Upper lobe of right lung (tissue), 1 donor: ENCODE data around the gene PHOX2A. TPM values are rescaled to one million over a fixed set of nuclear protein-coding genes. Genes with fewer than 3 reads are reported as not detected.

ENCODE experiments used
- ATAC-seq: fragments of 200-7000 bp; cut with Tn5 transposase; one replicate; pipeline ENCODE4 v1.9.1; 2020; ENCODE audit warnings: mild to moderate bottlenecking, moderate library complexity
- DNase-seq: peaks from one replicate; pipeline ENCODE4 v3.0.0-alpha.2; 2020
- H3K27ac ChIP-seq: fragments of 200-600 bp; one replicate; pipeline ENCODE4 v1.8.0; 2022
- H3K27me3 ChIP-seq: fragments of 200-600 bp; one replicate; pipeline ENCODE4 v1.8.0; 2022; ENCODE audit warnings: mild to moderate bottlenecking
- H3K36me3 ChIP-seq: fragments of 200-600 bp; one replicate; pipeline ENCODE4 v1.8.0; 2022
- H3K4me1 ChIP-seq: fragments of 200-600 bp; one replicate; pipeline ENCODE4 v1.8.0; 2022
- H3K4me3 ChIP-seq: fragments of 200-600 bp; one replicate; pipeline ENCODE4 v1.8.0; 2022; ENCODE audit warnings: mild to moderate bottlenecking
- H3K9me3 ChIP-seq: fragments of 200-600 bp; one replicate; pipeline ENCODE4 v1.8.0; 2022
- CTCF ChIP-seq: fragments of 200-600 bp; IDR thresholded peaks from one replicate; pipeline ENCODE4 v1.8.0; 2022; ENCODE audit warnings: antibody characterized with exemption
- intact Hi-C: fragments of 100-400 bp; cut with DNase I; formaldehyde crosslinking; loops from one replicate; pipeline ENCODE4 v1.11.0; 2022
- total RNA-seq: library from RNA; stranded (reverse); fragmentation: NEBNext Ultra II Directional; extraction: Animal tissue kit (Norgen Biotek cat#: 25700); gene quantifications from one replicate; pipeline ENCODE4 v1.2.1, GENCODE V29; 2021
- donor health status: DM: no; HTN: yes; CAD: no; lungs with severe emphysema.

Gene PHOX2A
- total RNA-seq, 1 donor from 2014 or later = not detected

GRCh38 chr11:72228844-72229231, 15.1 kb downstream of the PHOX2A start:
- Histone ChIP-seq H3K4me1 (peaks cover 13% of the 10 kb centered on the region), H3K36me3 (peaks cover 59% of the 10 kb centered on the region), H3K9me3 (no peaks in the 10 kb centered on the region), H3K27ac (no peak overlapping the region), H3K27me3 (no peaks in the 10 kb centered on the region), H3K4me3 (no peak overlapping the region)
- intact Hi-C loops = no loop called here
- no peak for ATAC-seq
- no peak for TF ChIP-seq CTCF
- DNase-seq = peak; percentile 45

- ATAC-seq = no peak
- intact Hi-C loops = no loop called here
- H3K36me3 ChIP-seq = peaks cover 54% of the 10 kb centered on the region
- no peaks in the 10 kb centered on the region for H3K27me3 ChIP-seq
- no peak for TF ChIP-seq CTCF
- peaks cover 13% of the 10 kb centered on the region for H3K4me1 ChIP-seq
- peak; percentile 57 for DNase-seq
- no peak overlapping the region for H3K27ac ChIP-seq
- no peaks in the 10 kb centered on the region for H3K9me3 ChIP-seq
- no peak overlapping the region for H3K4me3 ChIP-seq
These were observed 15.6 kb downstream of the PHOX2A start for GRCh38 chr11:72228229-72228843.

DNA sequence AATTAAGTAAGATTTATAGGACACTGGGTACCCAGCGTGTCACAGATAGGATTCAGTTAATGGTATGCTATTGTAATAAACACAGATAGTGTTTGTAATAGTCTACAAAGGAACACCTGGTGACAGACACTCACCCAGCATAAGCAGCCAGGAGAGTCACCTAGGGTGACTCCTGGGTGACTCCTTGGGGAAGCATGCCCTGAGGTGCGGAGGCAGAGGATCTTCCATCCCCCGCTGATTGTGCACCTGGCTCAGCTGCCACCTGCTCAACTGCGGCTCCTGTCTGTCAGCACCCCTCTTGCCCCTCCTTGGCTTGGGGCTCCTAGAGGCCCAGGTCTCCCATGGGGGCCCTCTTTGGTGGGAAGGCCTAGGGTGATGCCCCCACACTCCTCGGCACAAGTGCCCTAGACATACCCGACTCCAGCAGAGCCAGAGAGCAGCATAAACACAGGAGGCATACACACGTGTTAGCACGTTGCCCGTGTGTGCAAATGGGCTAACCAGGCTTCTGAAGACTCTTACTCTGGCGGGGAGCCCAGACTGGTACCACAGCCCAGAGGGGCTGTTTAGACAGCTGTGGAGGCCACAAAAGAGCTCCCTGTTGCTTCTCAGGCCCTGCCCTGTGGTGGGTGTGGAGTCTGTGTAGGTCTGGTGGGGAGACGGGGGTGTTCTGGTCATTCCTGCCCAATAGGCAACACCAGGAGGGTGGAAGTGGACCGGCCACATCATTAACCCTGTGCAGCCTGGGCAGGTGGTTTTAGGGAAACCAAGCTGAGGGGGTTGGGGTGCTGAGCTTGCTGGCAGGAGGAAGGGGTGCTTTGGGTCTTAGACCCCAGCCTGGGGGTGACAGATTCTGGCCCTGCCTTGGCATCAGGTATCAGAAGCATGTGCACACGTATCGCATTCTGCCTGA, 16.4 kb downstream of the PHOX2A start:
- Histone ChIP-seq H3K9me3 (no peaks in the 10 kb centered on the region), H3K4me3 (no peak overlapping the region)
- intact Hi-C loops = no loop called here

GRCh38 chr11:72226701-72227100, 17.3 kb downstream of the PHOX2A start:
- no peak overlapping the region for H3K27ac ChIP-seq
- no peak overlapping the region for H3K4me3 ChIP-seq
- ATAC-seq (no peak), DNase-seq (no peak)
- H3K36me3 ChIP-seq = peaks cover 38% of the 10 kb centered on the region
- intact Hi-C loops = no loop called here
- no peaks in the 10 kb centered on the region for H3K9me3 ChIP-seq
- H3K27me3 ChIP-seq = no peaks in the 10 kb centered on the region
- no peak for TF ChIP-seq CTCF
- H3K4me1 ChIP-seq = peaks cover 24% of the 10 kb centered on the region

More for the DNA sequence above, 16.4 kb downstream of the PHOX2A start:
- Histone ChIP-seq H3K27me3 (no peaks in the 10 kb centered on the region), H3K4me1 (peaks cover 16% of the 10 kb centered on the region), H3K36me3 (peaks cover 46% of the 10 kb centered on the region), H3K27ac (no peak overlapping the region)
- DNase-seq = peak; percentile 54
- TF ChIP-seq CTCF = no peak
- no peak for ATAC-seq

- intact Hi-C loops = no loop called here
- DNase-seq (no peak), ATAC-seq (no peak)
- H3K27me3 ChIP-seq = no peaks in the 10 kb centered on the region
- H3K36me3 ChIP-seq = peaks cover 26% of the 10 kb centered on the region
- TF ChIP-seq CTCF = no peak
- peak overlapping the region; percentile 85 for H3K4me3 ChIP-seq
- H3K4me1 ChIP-seq = peaks cover 26% of the 10 kb centered on the region
- H3K9me3 ChIP-seq = no peaks in the 10 kb centered on the region
- H3K27ac ChIP-seq = peak overlapping the region; percentile 96
These were observed 18.5 kb downstream of the PHOX2A start for GRCh38 chr11:72225411-72225951.
